SK-N-SH (cell line): Measurements from ENCODE around the gene KRTAP19-6. TPM values are rescaled to one million over a fixed set of nuclear protein-coding genes. Genes with fewer than 3 reads are reported as not detected.

Experiments used
- CTCF ChIA-PET: fragments of 300-600, 350-600 bp; formaldehyde crosslinking; extraction: SDS; loops from one replicate; lab custom pipeline; 2021; lab: Yijun Ruan, JAX
- POLR2A ChIA-PET: fragments of 350-600 bp; sonication (Branson Sonifier 250); formaldehyde crosslinking; extraction: SDS; loops from one replicate; lab custom pipeline; 2020; ENCODE audit warnings: antibody characterized with exemption, inconsistent platforms; lab: Yijun Ruan, JAX
- DNase-seq: peaks from one replicate; pipeline ENCODE4 v3.0.0; 2012
- H2AFZ ChIP-seq: fragments of 200-600 bp; sonication (generic); 2 replicates; pipeline ENCODE4 v1.8.1; 2016; ENCODE audit warnings: antibody characterized with exemption, mild to moderate bottlenecking, low read depth
- H3F3A ChIP-seq: fragments of 200-600 bp; sonication (generic); replicated peaks from 2 replicates; pipeline ENCODE3; 2016; ENCODE audit warnings: antibody characterized with exemption, mild to moderate bottlenecking; ENCODE audit not compliant: insufficient read depth
- H3K27ac ChIP-seq, 2 experiments: fragments of 200-500 bp in 1 of 2; fragments of 200-600 bp in 1 of 2; sonication (Bioruptor generic) in 1 of 2; sonication (generic), shearing (Covaris generic) in 1 of 2; 2 replicates each; pipeline versions ENCODE4 v1.5.1 to v1.6.1; 2014 to 2016; ENCODE audit warnings: low read depth in 2 of 2, inconsistent platforms in 1 of 2, low read length in 1 of 2, mild to moderate bottlenecking in 1 of 2, mixed read lengths in 1 of 2
- H3K27me3 ChIP-seq: fragments of 200-600 bp; sonication (generic), shearing (Covaris generic); 2 replicates; pipeline ENCODE4 v1.6.1; 2016; ENCODE audit warnings: mixed run types; ENCODE audit not compliant: insufficient read depth
- H3K36me3 ChIP-seq, 2 experiments: fragments of 200-500 bp in 1 of 2; fragments of 200-600 bp in 1 of 2; sonication (Bioruptor generic) in 1 of 2; sonication (generic) in 1 of 2; replicated peaks in 1 of 2; 2 replicates each; pipeline versions ENCODE3 to v1.5.1; 2014 to 2016; ENCODE audit warnings: low read length in 1 of 2, mild to moderate bottlenecking in 1 of 2; ENCODE audit not compliant: insufficient read depth in 2 of 2, control insufficient read depth in 1 of 2
- H3K4me1 ChIP-seq, 2 experiments: fragments of 200-500 bp in 1 of 2; fragments of 200-600 bp in 1 of 2; sonication (Bioruptor generic) in 1 of 2; sonication (generic), shearing (Covaris generic) in 1 of 2; 2 replicates each; pipeline versions ENCODE4 v1.5.1 to v1.6.1; 2014 to 2016; ENCODE audit warnings: low read depth in 1 of 2, low read length in 1 of 2, mixed run types in 1 of 2; ENCODE audit not compliant: insufficient read depth in 2 of 2, control insufficient read depth in 1 of 2
- H3K4me2 ChIP-seq: fragments of 200-600 bp; sonication (generic), shearing (Covaris generic); 2 replicates; pipeline ENCODE4 v1.6.1; 2017; ENCODE audit warnings: mixed run types
- H3K4me3 ChIP-seq, 2 experiments: fragments of 200-500 bp in 1 of 2; fragments of 200-600 bp in 1 of 2; sonication (Bioruptor generic) in 1 of 2; sonication (generic), shearing (Covaris generic) in 1 of 2; 2 replicates each; pipeline versions ENCODE4 v1.5.1 to v1.8.1; 2014 to 2016; ENCODE audit warnings: low read depth in 2 of 2, inconsistent platforms in 1 of 2, low read length in 1 of 2, mild to moderate bottlenecking in 1 of 2, mixed read lengths in 1 of 2, moderate library complexity in 1 of 2
- H3K79me2 ChIP-seq: fragments of 200-600 bp; sonication (generic); 2 replicates; pipeline ENCODE4 v1.8.1; 2017; ENCODE audit warnings: mild to moderate bottlenecking; ENCODE audit not compliant: insufficient read depth
- H3K9ac ChIP-seq: fragments of 200-600 bp; sonication (generic); 2 replicates; pipeline ENCODE4 v1.6.1; 2017; ENCODE audit warnings: mixed run types
- H3K9me2 ChIP-seq: fragments of 200-600 bp; sonication (generic); 2 replicates; pipeline ENCODE4 v1.6.1; 2017; ENCODE audit warnings: mixed run types
- H3K9me3 ChIP-seq: fragments of 200-600 bp; sonication (generic); 2 replicates; pipeline ENCODE4 v1.6.1; 2017; ENCODE audit warnings: mixed run types, mild to moderate bottlenecking, moderate library complexity
- H4K20me1 ChIP-seq: fragments of 200-600 bp; sonication (generic); 2 replicates; pipeline ENCODE4 v1.6.1; 2017; ENCODE audit warnings: mild to moderate bottlenecking, mixed run types; ENCODE audit not compliant: insufficient read depth
- CTCF ChIP-seq: fragments of 200-600 bp; sonication (generic); IDR thresholded peaks from 2 replicates; pipeline ENCODE4 v1.6.1; 2017; ENCODE audit warnings: antibody characterized with exemption, mild to moderate bottlenecking, moderate library complexity
- EP300 ChIP-seq, 2 experiments: IDR thresholded peaks; 2 replicates each; pipeline versions ENCODE4 v1.4.0 to v1.6.1; 2012; ENCODE audit warnings: borderline replicate concordance in 1 of 2, low read depth in 1 of 2, low read length in 1 of 2
- EZH2phosphoT487 ChIP-seq: fragments of 200-600 bp; sonication (generic); IDR thresholded peaks from 2 replicates; pipeline ENCODE4 v1.6.1; 2017; ENCODE audit warnings: low read depth, mixed run types, mild to moderate bottlenecking, antibody characterized with exemption, moderate library complexity, borderline replicate concordance
- FOXJ3 ChIP-seq: sonication (generic); formaldehyde crosslinking; IDR thresholded peaks from 2 replicates; pipeline ENCODE4 v1.5.1; 2020; ENCODE audit warnings: mild to moderate bottlenecking, missing genetic modification reagents
- GABPA ChIP-seq: IDR thresholded peaks from 2 replicates; pipeline ENCODE4 v1.4.0; 2012; ENCODE audit warnings: low read depth, mild to moderate bottlenecking
- MAX ChIP-seq: IDR thresholded peaks from 2 replicates; pipeline ENCODE4 v1.4.0; 2012; ENCODE audit warnings: low read depth
- MXI1 ChIP-seq: IDR thresholded peaks from 2 replicates; pipeline ENCODE4 v1.6.1; 2012; ENCODE audit warnings: mild to moderate bottlenecking, low read depth, low read length, improper control_type of control experiment
- RCOR1 ChIP-seq: fragments of 150-350 bp; IDR thresholded peaks from 2 replicates; pipeline ENCODE4 v1.6.1; 2017; ENCODE audit warnings: antibody characterized with exemption, low read length
- TCF12 ChIP-seq: IDR thresholded peaks from 2 replicates; pipeline ENCODE4 v1.4.0; 2012
- TEAD4 ChIP-seq: IDR thresholded peaks from 2 replicates; pipeline ENCODE4 v1.4.0; 2012; ENCODE audit warnings: mild to moderate bottlenecking, borderline replicate concordance; ENCODE audit not compliant: insufficient read depth
- USF2 ChIP-seq: fragments of 150-350 bp; IDR thresholded peaks from 2 replicates; pipeline ENCODE4 v1.6.1; 2017; ENCODE audit warnings: antibody characterized with exemption, low read length, low read depth, borderline replicate concordance
- ZBTB33 ChIP-seq: IDR thresholded peaks from 2 replicates; pipeline ENCODE4 v1.4.0; 2012; ENCODE audit warnings: low read depth, borderline replicate concordance
- WGBS: methylation state at CpG from one replicate; pipeline ENCODE4 v1.1.6; 2017; ENCODE audit warnings: low lambda C conversion rate; 5-methylcytosine and 5-hydroxymethylcytosine counted together
- polyA plus RNA-seq, 3 experiments: library from polyadenylated mRNA; depleted of rRNA; stranded (reverse); fragments of >200 nt; gene quantifications; 2 replicates each; pipeline ENCODE4 v1.2.3, GENCODE V29; 2012

The KRTAP19-6 gene
- polyA plus RNA-seq (2012; rRNA removed), result not detected in 2 replicates
- not detected in 2 replicates for polyA plus RNA-seq (2012; cell fraction: cytosol; rRNA removed)
- polyA plus RNA-seq (2012; cell fraction: nucleus; rRNA removed), result not detected in 2 replicates

- no peak within 1 kb of the TSS for H3K4me2 ChIP-seq
- H2AFZ ChIP-seq, result no peak within 1 kb of the TSS
- no peak for DNase-seq
- CTCF ChIA-PET, result no interaction called here
- H3F3A ChIP-seq, result no peaks in the 10 kb centered on the region
- no peak within 1 kb of the TSS for H3K9ac ChIP-seq
- no peaks in the 10 kb centered on the region for H3K36me3 ChIP-seq
- POLR2A ChIA-PET, result no interaction called here
- no peaks in the 10 kb centered on the region for H3K79me2 ChIP-seq
- no peak within 1 kb of the TSS for H3K27ac ChIP-seq
- no peaks in the 10 kb centered on the region for H4K20me1 ChIP-seq
- H3K4me1 ChIP-seq, result no peaks in the 10 kb centered on the region
- H3K9me3 ChIP-seq, result no peaks in the 10 kb centered on the region
- 0 out of 2 replicates have a peak, but pooled peaks cover 4% of the 10 kb centered on the region for H3K27me3 ChIP-seq
- 2% methylated on average over 1 of the region's 1 CpG for WGBS
- TF ChIP-seq CTCF (no peak), EP300 (IDR thresholded peaks at IDR 0.05; ENCODE audit: borderline replicate concordance in 1 of 2, low read depth in 1 of 2, low read length in 1 of 2) (no peak), RCOR1 (no peak), EZH2phosphoT487 (no peak), MXI1 (no peak), FOXJ3 (no peak), USF2 (no peak), TCF12 (no peak), GABPA (no peak), ZBTB33 (no peak), TEAD4 (no peak)
- H3K9me2 ChIP-seq, result 0 out of 2 replicates have a peak, but pooled peaks cover 2% of the 10 kb centered on the region
- H3K4me3 ChIP-seq, result no peak within 1 kb of the TSS
Measured at GRCh38 chr21:30541764-30542163, at the start of gene KRTAP19-6. KRTAP19-6 (minus strand) TSS chr21:30541864; CDS start chr21:30541833, 31 bp downstream.

GRCh38 chr21:30590297-30590696 lies 48.6 kb upstream of the KRTAP19-6 start, which contains the start of gene KRTAP22-2:
KRTAP22-2 (minus strand) TSS chr21:30590397.
- H3K4me2 ChIP-seq, result no peak within 1 kb of the TSS
- H3K9me2 ChIP-seq, result no peaks in the 10 kb centered on the region
- no peaks in the 10 kb centered on the region for H3K4me1 ChIP-seq
- no peak for TF ChIP-seq MAX
- no peak within 1 kb of the TSS for H3K27ac ChIP-seq
- no peaks in the 10 kb centered on the region for H3F3A ChIP-seq
- no peaks in the 10 kb centered on the region for H3K9me3 ChIP-seq
- H3K4me3 ChIP-seq, result no peak within 1 kb of the TSS
- H3K79me2 ChIP-seq, result no peaks in the 10 kb centered on the region
- H4K20me1 ChIP-seq, result no peaks in the 10 kb centered on the region
- H3K9ac ChIP-seq, result no peak within 1 kb of the TSS
- CTCF ChIA-PET, result no interaction called here
- no peak for DNase-seq
- H3K36me3 ChIP-seq, result no peaks in the 10 kb centered on the region
- no peaks in the 10 kb centered on the region for H3K27me3 ChIP-seq
- POLR2A ChIA-PET, result no interaction called here
- no peak within 1 kb of the TSS for H2AFZ ChIP-seq
